ENCODE measurements around the gene LAPTM4A.

DNA sequence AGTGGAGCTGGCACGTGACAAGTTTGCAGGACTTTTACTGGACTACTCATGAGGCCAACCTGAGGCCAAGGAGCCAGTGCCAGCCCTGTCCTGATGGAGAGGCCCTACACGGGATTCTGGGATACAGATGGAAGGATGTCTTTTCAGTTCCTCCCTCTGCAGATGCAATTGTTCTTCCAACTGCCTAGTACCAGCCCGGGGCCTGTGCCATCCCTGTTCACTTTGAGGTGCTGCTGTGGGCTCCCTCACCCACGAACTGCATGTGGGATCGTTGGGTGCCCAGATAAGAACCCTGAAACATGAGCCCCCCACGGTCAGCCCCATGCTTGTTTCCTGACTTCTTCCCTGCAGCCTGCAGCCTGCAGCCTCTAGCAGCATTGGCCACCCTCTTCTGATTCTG lies 25.3 kb upstream of the LAPTM4A start:
- TF ChIP-seq, protein P1, sequence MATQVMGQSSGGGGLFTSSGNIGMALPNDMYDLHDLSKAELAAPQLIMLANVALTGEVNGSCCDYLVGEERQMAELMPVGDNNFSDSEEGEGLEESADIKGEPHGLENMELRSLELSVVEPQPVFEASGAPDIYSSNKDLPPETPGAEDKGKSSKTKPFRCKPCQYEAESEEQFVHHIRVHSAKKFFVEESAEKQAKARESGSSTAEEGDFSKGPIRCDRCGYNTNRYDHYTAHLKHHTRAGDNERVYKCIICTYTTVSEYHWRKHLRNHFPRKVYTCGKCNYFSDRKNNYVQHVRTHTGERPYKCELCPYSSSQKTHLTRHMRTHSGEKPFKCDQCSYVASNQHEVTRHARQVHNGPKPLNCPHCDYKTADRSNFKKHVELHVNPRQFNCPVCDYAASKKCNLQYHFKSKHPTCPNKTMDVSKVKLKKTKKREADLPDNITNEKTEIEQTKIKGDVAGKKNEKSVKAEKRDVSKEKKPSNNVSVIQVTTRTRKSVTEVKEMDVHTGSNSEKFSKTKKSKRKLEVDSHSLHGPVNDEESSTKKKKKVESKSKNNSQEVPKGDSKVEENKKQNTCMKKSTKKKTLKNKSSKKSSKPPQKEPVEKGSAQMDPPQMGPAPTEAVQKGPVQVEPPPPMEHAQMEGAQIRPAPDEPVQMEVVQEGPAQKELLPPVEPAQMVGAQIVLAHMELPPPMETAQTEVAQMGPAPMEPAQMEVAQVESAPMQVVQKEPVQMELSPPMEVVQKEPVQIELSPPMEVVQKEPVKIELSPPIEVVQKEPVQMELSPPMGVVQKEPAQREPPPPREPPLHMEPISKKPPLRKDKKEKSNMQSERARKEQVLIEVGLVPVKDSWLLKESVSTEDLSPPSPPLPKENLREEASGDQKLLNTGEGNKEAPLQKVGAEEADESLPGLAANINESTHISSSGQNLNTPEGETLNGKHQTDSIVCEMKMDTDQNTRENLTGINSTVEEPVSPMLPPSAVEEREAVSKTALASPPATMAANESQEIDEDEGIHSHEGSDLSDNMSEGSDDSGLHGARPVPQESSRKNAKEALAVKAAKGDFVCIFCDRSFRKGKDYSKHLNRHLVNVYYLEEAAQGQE (IDR thresholded peaks at IDR 0.05; ENCODE audit: insufficient read depth in 1 of 2, low read depth in 2 of 2, low read length in 2 of 2) = no peak
- TF ChIP-seq POLR2AphosphoS5 (IDR thresholded peaks at IDR 0.05; ENCODE audit: low read depth, low read length) (no peak), TAF1 (IDR thresholded peaks at IDR 0.05; ENCODE audit: borderline replicate concordance, insufficient read depth, low read length) (no peak), SIN3A (IDR thresholded peaks at IDR 0.05; ENCODE audit: borderline replicate concordance, insufficient read depth, low read length) (no peak)
